Activated naive CD4-positive, alpha-beta T cell treated with Interleukin-2 at 50 U/mL for 16 hours (primary cell): ENCODE data around the gene ABITRAM.
"Not testable (repeated sequence)": the region's sequence is repeated elsewhere in the genome, so short reads cannot be mapped to it uniquely, and the experiment has no call there.

Experiments used
- DNase-seq: peaks from one replicate; pipeline ENCODE4 v3.0.0-alpha.2; 2020

The ABITRAM gene, protein sequence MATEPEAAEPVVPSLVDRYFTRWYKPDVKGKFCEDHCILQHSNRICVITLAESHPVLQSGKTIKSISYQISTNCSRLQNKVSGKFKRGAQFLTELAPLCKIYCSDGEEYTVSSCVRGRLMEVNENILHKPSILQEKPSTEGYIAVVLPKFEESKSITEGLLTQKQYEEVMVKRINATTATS

DNA sequence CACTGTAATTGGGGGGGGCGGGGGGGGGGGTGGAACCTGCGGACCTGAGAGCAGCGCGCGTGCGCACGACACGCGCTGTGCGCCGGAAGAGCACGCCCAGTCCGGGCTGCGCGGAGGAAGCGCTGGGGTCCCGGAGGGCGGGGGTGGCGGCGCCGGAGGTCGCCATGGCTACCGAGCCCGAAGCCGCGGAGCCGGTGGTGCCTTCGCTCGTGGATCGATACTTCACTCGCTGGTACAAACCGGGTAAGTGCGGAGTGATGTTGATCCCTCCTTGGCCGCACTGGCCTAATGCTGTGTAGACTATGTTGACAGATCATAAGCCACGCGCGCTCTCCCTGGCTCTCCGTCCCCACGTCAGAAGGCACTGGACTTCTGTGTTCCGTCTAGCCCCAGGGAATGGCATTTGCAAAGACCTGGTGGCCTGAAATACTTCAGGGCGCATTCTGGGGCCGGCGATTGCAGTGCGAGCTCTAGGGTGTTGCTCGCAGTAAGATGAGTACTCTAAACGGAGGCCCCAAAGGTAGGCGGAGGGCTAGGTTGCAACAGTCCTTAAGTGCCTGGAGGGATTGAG is at the start of gene ABITRAM:
TSS of gene ABITRAM (plus strand) at position 78 of the 571 bp plus-strand sequence. CDS start at position 165, 87 bp downstream.
- DNase-seq: peak; percentile 80

DNA sequence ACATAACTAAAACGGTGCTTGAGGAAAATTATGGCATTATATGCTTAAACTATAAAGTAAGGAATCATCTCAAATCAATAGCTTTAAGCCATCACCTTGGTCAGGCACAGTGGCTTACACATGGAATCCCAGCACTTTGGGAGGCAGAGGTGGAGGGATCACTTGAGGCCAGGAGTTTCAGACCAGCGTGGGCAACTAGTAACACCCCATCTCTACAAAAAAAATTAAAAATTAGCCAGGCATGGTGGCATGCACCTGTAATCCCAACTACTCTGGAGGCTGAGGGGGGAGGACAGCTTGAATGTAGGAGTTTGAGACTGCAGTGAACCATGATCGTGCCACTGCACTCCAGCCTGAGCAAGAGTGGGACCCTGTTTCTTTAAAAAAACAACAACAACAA is 49.5 kb upstream of the ABITRAM start:
- no peak for DNase-seq

DNA sequence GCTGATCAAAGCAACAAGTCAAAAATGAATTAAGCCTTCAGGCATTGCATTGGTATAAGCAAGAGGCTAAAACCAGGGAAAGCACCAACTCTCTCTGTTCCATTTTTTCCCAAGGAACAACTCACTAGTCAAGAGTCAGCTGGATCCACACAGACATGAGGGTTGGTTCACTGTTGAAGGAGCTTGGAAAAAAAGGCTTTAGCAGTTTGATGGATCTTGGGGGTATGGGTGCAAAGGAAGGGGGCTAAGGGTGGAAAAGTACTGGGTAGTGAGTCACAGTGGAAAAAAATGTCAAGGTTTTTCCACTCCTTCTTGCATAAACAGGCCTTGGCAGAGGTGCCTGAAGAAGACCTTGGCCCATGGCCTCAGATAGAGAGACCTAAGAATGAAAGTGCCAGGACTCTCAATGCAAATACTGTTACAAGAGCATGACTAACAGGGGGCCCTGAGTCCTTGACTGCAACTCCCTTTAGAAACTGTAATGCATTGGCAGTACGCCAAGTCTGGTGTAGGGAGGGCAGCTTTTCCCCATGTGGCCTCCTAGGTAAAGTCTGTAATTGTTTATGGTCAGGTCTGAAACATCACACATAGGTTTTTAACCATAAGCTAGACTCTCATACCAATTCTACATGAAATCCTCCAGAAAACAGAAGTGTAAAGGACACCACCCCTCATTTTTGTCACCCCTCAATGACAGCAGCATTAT is 48.4 kb upstream of the ABITRAM start:
- DNase-seq: peak; percentile 16

DNA sequence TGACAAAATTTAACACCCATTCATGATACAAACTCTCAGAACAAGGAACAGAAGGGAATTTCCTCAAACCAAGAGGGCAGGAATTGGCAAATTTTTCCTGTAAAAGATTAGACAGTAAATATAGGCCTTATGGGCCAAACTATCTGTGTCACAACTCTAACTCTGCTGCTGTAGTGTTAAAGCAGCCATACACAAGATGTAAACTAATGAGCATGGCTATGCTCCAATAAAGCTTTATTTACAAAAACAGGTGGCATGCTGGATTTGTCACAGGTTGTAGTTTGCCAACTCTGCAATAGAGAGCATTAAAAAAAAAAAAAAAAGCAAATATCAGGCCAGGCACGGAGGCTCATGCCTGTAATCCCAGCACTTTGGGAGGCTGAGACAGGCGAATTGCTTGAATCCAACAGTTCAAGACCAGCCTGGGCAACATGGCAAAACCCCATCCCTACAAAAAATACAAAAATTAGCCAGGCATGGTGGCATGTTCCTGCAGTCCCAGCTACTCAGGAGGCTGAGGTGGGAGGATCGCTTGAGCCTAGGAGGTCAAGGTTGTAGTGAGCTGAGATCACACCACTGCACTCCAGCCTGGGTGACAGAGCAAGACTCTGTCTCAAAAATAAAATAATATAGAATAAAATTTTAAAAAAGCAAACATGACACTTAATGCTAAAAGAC is 47.5 kb upstream of the ABITRAM start:
- DNase-seq: not testable (repeated sequence)

DNA sequence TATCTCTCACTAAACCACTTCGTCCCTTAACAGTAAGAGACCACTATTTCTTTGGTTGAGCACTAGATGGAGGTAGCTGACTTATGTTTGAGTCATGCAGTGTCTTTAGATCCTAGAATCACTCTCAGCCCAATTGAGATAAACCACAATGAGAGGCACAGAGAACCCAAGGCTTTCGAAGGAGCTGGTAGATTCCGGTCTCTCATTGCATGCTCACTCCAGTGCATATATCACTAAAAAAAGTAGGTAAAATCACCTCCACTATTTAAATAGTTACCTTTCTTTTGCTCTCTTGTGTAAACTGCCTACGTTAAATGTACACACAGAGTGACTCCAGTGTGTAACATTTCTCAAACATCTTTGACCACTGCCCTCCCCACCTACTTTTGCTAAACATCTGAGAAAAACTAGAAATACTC is 44.5 kb upstream of the ABITRAM start:
- no peak for DNase-seq

DNA sequence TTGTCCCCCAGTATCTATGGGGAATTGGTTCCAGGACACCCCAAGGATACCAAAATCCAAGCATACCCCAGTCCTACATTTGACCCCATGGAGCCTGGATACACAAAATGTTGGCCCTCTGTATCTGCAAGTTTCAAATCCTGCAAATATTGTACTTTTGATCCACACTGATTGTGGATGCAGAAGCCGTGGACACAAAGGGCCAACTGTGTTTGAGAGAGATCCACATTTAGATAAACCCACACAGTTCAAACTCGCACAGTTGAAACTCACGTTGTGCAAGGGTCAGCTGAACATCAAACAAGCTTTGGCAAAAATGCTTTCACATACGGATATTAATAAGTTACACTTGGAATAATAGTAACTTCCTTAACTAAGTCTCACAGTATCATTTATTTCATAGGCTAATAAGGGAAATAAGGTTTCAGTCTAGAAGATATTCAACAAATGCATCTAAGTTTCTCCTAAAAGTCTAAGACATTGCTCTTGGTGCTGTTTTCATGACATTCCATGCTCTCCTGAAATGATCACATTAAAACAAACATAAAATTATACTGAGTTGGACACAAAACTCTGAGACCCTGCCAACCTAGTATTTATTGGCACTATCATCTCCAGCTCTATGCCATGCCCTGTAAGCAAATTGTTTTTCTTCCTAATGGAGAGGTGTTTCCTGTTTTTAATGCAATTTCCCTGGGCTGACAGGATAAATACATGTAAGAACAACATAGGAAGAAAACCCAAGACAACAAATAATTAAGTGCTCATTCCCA is 39.8 kb upstream of the ABITRAM start:
- no peak for DNase-seq

DNA sequence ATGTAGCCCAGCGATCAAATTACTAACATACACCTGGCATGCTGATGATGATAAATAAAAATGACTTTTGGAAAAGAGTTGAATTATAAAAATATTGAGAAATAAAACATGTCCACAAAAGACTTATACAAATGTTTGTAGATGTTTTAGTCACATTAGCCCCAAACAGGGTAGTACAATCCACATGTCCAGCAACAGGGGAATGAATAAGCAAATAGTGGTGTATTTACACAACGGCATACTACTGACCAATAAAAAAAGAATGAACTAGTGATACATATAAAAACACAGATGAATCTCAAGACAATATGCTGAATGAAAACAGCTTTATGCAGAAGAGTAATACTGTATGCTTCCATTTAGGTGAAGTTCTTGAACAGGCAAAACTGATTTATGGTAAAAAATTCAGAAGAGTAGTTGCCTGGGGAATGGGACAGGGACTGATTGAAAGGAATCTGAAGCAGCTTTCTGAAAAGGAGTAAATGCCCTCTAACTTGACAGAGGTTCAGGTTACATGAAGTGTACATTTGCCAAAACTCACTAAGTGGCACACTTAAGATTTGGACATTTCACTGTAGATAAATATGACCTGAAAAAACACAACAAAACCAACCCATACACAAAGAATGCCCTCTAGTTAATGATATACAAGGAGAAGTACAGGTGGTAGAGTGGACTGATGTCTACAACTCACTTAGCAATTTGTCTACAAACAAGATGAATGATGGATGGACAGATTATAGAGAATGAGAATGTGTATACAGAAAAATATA is 36.7 kb upstream of the ABITRAM start:
- no peak for DNase-seq

DNA sequence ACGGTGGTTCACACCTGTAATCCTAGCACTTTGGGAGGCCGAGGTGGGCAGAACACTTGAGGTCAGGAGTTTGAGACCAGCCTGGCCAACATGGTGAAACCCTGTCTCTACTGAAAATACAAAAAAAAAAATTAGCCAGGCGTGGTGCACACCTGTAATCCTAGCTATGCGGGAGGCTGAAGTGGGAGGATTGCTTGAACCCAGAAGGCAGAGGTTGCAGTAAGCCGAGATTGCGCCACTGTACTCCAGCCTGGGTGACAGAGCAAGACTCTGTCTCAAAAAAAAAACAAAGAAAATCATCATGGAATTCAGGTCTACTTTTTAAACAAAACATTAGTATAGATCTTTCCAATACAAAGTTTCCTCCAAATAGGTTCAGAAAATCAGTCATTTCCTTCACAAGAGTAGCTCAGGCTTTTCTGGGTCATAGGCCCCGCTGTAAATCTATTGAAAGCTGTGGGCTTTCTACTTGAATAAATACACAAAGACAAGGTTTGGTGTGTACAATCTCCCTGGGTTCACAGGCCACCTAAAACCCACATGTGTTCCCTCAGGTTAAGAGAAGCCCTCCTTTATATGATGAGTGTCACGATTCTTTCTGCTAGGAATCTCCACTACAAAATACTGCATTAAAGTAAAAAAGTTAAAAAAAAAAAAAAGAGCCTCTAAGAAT is 35.0 kb upstream of the ABITRAM start:
- DNase-seq: not testable (repeated sequence)

DNA sequence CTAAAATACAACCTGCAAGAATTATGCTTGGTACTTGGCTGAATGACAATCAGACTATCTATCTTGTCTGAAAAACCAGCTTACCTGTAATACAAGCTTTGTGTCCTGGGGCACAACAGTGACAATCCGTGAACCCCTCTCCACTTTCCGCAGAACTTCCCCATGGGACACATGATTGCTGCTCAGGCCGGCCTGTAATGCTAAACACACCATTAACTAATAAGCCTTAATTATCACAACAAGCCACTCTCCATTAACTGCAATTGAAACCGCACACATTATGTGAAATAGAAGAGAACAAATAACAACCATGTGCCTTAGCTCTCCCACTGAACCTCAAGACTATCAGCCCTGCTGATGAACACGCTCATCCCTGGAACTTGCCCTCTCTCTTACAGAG is 34.0 kb upstream of the ABITRAM start:
- no peak for DNase-seq

DNA sequence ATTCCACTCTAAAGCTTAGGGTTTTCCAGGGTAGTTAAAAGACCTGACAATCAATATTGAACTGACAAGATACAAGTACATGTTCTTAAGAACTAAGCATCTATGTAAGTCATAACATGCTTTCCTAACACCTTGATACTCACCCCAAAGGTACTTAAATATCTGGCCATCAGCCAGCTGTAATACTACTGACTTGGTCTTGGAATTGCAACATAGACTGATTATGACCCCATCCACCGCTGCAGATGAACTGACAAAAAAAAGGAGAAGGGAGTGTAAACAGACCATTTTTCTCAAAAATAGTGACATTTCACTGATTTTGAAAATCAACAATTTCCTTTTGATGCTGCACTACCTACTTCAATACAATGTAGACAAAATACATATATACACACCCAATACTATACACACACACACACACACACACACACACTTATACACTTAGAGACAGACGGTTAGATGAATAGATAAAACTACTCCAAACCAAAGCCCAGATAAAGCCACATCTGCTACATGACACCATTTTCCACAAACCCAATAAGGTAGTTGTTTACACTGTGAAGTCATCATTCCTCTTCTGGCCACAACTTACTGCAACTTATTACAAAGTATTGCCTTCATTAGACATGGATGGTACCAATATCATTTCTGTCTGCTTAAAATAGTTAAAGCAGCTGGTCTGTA is 30.6 kb upstream of the ABITRAM start:
- no peak for DNase-seq

DNA sequence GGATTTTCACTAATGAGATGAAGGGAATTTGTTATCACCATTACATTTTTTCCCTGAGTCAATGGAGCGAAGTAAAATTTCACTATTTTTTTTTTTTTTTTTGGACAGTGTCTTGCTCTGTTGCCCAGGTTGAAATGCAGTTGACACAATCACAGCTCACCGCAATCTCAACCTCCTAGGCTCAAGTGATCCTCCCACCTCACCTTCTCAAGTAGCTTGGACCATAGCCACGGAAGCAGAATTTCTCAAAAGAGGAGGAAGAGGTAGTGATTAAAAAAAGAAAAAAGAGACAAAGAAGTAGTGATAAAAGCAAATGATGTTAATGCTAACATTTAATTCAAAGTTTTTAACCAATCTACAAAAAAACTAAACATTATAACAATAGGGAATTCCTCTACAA is 30.0 kb upstream of the ABITRAM start:
- DNase-seq: no peak

DNA sequence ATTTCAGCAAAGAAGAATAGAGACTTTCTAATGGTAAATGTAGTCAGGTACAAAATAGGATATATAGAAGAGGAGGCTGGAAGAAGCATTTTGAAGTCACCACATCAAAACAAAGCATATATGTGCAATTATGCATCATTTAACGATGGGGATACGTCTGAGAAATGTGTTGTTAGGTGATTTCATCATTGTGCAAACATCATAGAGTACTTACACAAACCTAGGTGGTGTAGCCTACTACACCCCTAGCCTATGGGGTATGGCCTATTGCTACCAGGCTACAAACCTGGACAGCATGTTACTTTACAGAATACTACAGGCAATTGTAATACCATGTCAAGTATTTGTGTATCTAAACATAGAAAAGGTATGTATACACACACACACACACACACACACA is 28.7 kb upstream of the ABITRAM start:
- DNase-seq: no peak

DNA sequence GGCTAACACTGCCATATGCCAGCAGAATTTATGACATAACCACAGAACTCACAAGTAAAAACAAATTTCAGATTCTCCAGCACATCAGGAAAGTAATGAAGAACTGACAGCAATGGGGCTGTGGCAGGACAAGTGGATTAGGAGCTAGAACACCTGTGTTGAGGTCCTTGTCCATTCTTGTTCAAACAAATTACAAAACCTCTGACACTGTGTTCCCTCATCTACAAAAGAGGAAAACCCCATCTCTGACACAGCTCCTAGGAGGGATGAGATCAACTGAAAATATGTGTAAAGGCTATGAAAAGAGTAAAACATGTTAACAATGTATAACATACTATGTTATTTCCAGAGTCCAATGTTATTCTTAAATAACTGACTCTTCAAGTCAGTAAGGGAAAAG is 23.8 kb upstream of the ABITRAM start:
- no peak for DNase-seq

DNA sequence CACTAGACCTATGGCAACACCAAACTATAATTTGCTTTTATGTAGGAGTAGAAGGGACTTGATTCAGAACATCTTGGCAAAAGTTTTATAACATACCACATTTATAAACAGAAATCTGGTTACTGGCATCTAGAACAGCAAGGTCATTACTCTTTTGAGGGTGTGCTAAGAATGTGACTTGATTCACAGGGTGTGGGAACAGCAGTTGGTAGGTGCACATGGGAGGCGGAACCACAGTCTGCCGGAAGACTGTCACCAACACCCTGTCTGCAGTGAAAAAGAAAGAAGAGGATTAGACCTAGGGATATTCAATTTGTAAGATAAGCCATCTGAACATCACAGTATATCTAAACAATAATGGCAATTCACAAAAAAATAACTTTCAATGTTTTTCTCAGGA is 23.3 kb upstream of the ABITRAM start:
- no peak for DNase-seq

DNA sequence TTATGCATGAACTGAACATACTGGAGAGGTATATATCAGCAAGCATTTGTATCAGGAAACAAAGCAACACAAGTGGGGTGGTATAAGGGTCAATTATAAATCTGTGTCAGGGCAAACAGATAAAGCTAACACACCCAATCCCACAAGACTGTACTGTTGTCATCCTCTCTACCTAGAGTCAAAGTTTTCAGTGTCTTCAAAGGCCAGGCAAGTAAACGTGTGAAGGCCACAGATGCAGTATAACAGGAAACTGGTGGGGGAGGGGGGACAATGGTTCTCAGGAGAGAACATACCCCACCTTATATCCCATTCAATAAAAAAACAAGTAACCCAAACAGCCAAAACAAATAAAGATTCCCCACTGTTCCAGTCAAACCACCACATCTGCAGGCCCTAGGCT is 22.4 kb upstream of the ABITRAM start:
- DNase-seq: no peak

DNA sequence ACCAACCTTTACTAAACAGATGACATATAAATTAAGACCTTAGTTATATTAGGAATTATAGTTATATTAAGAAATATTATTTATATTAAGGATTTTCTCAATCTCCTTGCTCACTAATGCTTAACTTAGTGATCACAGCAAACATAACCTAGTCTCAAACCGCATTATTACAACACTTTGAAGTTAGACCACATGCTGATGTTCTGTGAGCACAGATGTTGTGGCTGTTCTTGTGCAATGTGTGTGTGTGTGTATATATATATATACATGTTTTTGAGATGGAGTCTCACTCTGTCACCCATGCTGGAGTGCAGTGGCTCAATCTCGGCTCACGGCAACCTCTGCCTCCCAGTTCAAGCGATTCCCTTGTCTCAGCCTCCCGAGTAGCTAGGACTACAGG is 20.8 kb upstream of the ABITRAM start:
- no peak for DNase-seq

DNA sequence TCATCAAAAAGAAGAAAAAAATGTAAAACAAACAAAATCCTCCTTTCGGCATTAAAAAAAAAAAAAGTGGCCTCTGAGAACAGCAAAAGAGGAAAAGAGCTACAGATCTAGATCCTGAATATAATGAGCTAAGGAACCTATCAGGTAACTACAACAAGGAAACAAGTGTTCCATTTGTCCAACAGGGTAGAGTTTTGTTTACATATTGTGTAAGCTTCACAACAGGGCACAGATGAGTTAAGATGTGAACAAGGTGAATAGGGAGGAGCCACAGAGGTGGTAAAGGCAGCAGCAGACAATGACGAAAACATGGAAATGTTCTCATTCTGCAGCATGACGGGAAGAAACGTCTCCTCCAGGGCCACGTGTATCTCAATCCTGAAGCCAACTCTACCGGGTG is 14.7 kb upstream of the ABITRAM start:
- no peak for DNase-seq

DNA sequence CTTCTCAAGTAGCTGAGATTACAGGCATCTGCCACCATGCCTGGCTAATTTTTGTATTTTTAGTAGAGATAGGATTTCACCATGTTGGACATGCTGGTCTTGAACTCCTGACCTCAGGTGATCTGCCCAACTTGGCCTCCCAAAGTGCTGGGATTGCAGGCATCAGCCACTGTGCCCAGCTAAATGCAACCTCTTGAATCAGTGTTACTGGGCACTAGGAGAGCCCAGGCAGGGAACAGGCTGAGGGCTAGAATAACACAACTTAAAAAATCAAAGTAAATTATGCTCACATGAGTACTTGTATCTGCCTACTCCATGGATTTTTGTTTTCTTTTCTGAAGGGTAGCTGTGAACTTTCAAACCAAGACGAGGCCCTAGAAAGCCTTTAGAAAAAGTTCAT is 13.8 kb upstream of the ABITRAM start:
- DNase-seq: not testable (repeated sequence)

DNA sequence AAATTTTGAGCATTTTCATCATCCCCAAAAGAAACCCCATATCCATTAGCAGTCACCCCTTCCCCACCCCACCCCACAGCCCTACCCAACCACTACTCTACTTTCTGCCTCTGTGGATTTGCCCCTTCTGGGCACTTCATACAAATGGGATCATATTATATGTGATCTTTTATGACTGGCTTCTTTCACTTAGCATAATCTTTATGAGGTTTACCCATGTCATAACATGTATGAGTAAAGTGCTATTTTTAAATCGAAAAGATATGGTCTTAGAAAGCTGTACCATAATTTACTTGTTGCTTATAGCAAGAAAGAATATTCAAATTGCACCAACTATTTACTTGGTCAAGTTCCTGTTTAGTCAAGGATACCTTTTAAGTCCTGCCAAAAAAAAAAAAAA is 13.0 kb upstream of the ABITRAM start:
- no peak for DNase-seq

DNA sequence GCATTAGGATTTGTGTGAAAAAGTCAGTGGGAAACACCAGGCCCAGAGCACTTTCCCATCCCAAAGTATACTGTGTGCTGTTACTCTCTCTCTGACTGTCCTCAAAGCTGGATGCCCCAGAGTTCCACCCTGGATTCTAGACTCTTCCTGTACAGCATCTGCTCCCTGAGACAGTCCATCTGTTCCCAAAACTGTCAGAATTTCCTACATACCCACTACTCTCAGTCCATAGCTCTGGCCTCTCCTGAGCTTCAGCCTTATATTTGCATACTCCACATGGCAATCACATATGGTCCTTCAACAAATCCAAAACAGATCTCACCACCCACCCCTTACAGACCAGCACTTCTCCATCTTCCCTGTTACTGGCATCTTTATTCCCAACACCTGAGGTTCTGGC is 9.7 kb upstream of the ABITRAM start:
- no peak for DNase-seq

DNA sequence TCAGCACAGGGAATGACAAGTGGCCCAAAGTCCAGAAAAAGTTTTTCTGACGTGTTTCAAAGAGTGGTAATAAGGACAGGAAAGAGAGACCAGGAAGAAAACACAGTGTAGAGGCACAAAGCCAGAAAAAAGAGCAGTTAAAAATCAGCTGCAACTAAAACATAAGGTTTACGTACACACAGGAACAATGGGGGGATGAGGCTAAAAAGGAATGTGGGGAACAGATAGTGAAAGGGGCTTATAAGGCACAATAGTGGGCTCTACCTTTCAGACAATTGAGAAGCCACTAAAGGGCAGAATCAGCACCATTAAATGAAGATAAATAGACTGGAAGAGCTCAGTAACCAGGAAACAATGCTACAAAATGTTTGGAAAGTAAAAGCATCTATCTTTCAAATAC is 5.8 kb upstream of the ABITRAM start:
- DNase-seq: no peak
